Measurements from ENCODE around the gene GMCL1.

GRCh38 chr2:69786052-69786560 lies 43.4 kb upstream of the GMCL1 start:
- TF ChIP-seq PAXIP1 (CRISPR knock-in tag; conservative IDR thresholded peaks at IDR 0.05) (no peak), ZNF142 (CRISPR knock-in tag; IDR thresholded peaks at IDR 0.05) (no peak), CTCF (CRISPR knock-in tag; IDR thresholded peaks at IDR 0.05) (no peak), MAZ (IDR thresholded peaks at IDR 0.05; ENCODE audit: borderline replicate concordance, low read depth, low read length) (no peak), MAZ (CRISPR knock-in tag; IDR thresholded peaks at IDR 0.05; ENCODE audit: low read depth) (no peak), HMG20A (CRISPR knock-in tag; IDR thresholded peaks at IDR 0.05; ENCODE audit: borderline replicate concordance) (no peak), ZNF224 (CRISPR knock-in tag; IDR thresholded peaks at IDR 0.05) (no peak), POLR2AphosphoS5 (IDR thresholded peaks at IDR 0.05; ENCODE audit: low read depth, low read length) (no peak), CCAR2 (optimal IDR thresholded peaks at IDR 0.05; ENCODE audit: low read depth, low read length) (no peak), NFIC (IDR thresholded peaks at IDR 0.05; ENCODE audit: low read length) (no peak), ZNF670 (CRISPR knock-in tag; IDR thresholded peaks at IDR 0.05; ENCODE audit: borderline replicate concordance) (no peak), THRA (CRISPR knock-in tag; IDR thresholded peaks at IDR 0.05; ENCODE audit: borderline replicate concordance) (no peak), ZBTB40 (IDR thresholded peaks at IDR 0.05) (no peak), ZBTB40 (CRISPR knock-in tag; IDR thresholded peaks at IDR 0.05) (no peak)
